NCI-H128 (cell line): Measurements from ENCODE around the gene MGAM2.

Source experiments
- DNase-seq: peaks from one replicate; lab custom pipeline; 2025; ENCODE audit not compliant: unreplicated experiment; lab: John Stamatoyannopoulos, UW

The MGAM2 gene

DNA sequence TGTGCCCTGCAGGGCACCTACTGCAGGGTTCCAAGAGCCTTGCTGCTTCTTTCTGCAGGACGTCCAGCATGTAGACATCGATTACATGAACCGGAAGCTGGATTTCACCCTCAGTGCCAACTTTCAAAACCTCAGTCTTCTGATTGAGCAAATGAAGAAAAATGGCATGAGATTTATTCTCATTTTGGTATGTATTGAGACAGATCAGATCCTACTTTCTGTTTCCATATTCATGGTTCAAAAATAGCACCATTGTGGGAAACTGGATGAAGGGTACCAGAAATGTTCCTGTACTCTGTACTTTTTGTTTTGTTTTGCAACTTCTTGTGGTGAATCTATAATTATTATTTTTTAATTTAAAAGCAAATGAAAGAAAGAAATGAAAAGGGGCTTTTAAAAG is 64.1 kb downstream of the MGAM2 start:
- no peak for DNase-seq

DNA sequence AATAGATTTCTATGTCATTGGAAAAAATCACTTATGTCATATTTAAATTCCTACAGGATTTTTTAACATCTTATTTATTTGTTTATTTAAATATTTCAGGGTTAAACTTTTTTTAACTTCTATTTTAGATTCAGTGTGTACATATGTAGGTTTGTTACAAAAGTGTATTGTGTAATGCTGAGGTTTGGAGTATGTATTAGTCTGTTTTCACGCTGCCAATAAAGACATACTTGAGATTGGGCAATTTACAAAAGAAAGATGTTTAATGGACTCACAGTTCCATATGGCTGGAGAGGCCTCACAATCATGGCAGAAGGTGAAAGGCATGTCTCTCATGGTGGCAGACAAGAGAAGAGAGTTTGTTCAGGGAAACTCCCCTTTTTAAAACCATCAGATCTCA is 65.4 kb downstream of the MGAM2 start:
- no peak for DNase-seq

- DNase-seq: no peak
Measured at GRCh38 chr7:142177869-142178268, 66.4 kb downstream of the MGAM2 start.

GRCh38 chr7:142180426-142180825 is 68.9 kb downstream of the MGAM2 start:
- DNase-seq: no peak

GRCh38 chr7:142181211-142181610 is 69.7 kb downstream of the MGAM2 start:
- no peak for DNase-seq

DNA sequence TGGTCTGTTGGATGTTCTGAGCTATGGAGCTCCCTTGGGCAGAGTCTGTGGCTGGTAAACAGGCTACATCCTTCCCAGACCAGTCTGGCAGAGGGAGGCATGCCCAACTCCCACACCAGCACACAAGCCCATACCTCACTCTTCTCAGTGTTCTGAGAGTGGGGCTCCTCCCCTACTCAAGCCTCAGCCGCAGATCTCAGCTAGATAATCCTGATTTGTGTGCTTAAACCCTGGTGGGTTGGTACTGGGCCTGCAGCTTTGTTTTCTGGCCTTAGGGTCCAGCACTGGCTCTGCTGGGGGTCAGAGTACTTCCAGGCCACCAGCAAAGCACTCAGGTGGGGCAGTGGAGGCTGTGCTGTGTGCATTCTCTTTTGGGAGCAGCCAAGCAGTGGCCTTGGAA is 70.4 kb downstream of the MGAM2 start:
- DNase-seq: no peak

DNA sequence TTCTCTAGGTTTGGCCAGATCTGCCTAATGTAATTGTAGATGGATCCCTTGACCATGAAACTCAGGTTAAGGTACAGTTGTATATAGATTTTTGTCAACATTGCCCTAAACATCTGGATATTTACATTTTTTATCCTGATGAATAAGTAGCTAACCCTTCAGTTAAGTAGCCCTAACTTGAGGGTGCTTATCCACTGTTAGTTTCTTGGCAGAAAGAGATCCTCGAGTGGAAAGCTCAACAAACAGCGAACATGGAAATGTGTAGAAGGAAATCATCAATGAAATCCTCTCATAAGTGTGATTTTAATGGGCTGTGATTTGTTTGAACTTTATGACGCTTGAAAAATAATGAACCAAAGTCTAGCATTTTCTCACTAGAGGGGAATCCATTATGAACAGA is 73.6 kb downstream of the MGAM2 start:
- no peak for DNase-seq

DNA sequence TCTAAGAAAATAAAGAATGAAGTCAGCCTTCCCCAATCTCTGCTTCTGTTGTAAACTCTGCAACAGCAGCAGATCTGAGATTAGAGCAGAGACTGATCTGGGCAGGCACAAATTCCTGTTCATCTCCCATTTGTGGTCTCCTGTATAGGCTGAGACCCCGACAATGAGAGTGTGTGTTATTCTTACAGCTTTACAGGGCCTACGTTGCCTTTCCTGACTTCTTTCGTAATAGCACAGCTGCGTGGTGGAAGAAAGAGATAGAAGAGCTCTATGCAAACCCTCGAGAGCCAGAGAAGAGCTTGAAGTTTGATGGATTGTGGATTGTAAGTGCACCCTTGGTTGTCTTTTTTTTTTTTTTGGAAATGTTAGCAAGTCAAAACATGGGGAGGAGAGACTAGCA is 74.3 kb downstream of the MGAM2 start:
- DNase-seq: no peak

DNA sequence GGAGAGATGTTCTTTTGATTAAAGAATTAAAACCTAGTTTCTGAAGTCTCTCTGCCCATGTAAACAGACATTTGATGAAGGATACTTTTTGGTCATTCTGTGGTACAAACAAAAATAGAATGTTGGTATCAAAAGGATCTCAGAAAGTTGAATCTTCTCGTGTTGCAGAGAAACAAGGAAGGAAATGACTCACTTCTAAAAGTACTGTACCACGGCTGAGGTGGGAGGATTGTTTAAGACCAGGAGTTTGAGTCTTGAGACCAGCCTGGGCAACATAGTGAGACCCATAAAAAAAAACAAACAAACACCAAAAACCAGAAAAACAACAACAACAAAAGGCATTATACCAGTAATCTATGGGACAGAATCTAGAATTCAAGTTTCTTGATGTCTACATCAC is 76.6 kb downstream of the MGAM2 start:
- no peak for DNase-seq

DNA sequence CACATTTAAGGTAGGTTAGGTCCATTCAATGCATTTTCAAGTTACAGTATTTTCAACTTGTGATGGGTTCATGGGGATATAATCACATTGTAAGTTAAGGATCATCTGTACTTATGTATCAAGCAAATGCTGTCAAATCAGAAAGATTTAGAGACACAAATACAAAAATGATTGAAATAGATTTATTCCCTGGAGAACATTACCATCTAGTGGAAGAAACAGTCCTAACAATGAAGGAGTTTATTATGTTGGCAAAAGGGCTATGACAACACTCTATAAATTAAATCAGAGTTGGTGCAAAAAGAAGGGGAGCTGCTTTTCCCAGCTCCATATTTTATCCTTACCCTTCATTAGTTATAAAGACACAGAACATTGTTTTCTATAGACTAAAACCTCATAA is 77.3 kb downstream of the MGAM2 start:
- DNase-seq: no peak

GRCh38 chr7:142194201-142194600 is 82.7 kb downstream of the MGAM2 start:
- DNase-seq: no peak

DNA sequence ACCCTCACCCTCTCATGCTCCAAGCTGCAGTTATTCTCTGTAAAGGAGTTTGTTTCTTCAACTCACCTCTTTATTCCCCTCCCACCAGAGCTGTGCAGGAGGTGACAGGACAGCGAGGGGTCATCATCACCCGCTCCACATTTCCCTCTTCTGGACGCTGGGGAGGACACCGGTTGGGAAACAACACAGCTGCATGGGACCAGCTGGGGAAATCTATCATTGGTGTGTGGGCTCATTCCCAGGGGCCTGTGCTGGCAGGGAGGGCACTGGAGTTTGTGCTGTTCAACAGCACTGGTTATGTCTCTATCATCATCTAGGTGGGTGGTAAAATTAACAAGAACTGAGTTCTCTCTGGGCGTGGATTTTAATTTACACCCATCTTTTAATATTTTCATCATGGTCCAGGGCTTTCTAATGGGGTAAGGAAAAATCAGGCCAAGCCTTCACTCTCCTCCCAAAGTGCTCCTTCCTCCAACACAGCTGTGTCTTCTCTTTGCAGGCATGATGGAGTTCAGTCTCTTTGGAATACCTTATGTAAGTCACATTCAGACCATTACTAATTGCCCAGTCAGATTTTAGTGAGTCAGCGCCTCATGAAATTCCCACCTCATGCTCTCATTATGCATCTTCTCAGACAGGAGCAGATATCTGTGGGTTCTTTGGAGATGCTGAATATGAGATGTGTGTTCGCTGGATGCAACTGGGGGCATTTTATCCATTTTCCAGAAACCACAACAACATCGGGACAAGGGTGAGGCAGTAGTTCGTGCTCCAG is 84.7 kb downstream of the MGAM2 start:
- DNase-seq: no peak

GRCh38 chr7:142200206-142200605 is 88.7 kb downstream of the MGAM2 start:
- no peak for DNase-seq

- no peak for DNase-seq
Measured at GRCh38 chr7:142228537-142229104, 117.1 kb downstream of the MGAM2 start.

DNA sequence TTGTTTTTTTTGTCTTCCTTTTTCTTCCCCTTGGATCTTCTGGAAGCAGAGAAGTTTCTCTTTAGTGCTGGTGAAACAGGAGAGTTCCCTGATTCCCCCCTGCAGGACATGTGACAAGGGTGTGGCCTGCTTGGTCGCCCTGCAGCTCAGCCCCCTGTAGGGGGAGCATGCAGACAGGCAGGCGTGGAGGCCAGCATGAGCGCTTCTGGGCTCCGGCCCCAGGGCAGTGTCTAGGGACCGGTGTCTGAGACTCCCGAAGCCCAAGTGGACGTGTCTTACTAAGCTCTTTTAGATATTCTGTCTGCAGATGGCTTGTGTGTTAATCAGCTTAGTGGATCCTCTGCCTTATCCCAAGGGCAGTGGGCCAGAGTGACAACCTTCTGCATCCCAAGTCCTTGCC is 120.2 kb downstream of the MGAM2 start:
- DNase-seq: no peak

GRCh38 chr7:142240546-142240945 is 129.0 kb downstream of the MGAM2 start:
- DNase-seq: no peak

DNA sequence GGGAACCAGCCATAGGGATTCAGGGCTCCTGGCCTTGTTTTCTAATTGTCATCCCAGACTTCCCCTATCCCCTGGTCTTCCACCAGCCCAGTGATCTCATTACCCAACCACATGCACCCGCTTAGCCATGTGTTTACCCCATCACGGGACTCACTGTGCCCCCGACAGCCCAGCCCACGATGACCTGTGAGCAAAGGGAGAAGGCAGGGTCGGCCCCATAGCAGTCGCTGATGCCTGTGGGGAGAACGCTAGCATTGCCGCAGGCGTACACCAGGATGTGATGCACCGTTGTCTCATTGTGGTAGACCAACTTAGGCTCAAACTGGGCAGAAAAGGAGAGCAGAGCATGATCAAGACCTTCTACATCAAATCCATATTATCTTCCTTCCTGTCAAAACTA is 132.3 kb downstream of the MGAM2 start:
- DNase-seq: no peak

DNA sequence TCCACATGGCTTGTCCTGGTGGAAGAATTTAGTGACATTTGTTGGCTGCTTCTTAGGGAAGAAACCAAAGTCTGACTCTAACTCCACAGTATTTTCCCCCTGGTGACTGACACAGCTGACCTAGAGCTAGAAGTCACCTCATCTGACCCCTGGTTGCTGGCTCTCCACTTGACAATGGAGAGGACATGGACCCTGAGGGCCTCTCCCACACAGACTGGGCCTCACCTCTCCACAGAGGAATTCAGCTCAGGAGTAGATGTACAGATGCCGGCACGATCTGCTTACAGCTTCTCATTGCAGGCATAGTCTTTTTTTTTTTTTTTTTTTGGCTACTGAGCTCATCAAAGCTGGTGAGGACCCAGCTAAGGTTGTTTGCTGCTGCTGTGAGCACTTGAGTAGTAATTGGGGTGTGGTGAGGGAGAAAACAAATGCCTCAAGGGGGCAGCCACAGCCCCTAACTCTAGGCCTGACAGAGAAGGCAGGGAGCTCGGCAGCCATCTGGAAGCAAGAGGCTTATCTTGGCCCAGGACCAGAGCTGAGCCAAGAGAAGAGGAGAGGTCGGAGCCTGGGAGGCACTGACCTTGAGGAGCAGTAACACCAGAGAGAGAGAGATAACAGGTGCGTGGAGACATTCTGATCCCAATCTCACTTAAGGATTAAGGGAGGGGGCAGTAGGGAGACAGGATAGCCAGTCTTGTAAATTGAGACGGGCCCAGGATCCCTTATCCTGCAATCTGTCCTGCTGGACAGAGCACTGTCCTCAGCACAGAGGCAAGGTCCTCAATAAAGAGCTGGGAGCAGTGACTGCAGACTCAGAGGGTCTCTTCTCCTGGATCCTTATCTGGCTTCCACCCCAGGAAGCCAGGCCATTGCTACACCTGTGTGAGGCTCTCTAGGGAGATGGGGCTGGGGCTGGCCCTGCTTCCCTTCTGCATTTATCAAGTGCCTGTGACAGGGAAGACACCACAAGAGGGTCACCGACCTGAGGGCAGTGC is 136.9 kb downstream of the MGAM2 start:
- DNase-seq: no peak

DNA sequence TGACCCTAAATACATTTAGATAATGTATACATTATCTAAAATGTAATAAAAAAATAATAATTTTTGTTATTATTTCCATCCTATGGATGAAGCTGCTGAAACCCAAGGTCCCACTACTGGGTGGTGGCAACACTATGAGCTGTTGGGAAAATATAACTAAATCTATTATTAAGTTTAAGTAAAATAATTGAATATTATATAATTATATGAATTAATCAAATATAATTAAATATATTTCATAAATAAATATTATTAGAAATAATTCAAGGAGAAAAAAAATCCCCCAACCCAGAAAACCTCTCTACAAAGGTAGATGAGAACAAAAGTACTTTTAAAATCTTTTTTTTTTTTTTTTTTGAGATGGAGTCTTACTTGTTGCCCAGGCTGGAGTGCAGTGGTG is 138.4 kb downstream of the MGAM2 start:
- no peak for DNase-seq

GRCh38 chr7:142250705-142251104 is 139.2 kb downstream of the MGAM2 start:
- no peak for DNase-seq

GRCh38 chr7:142257958-142258357 is 146.4 kb downstream of the MGAM2 start, which contains the start of gene PRSS58:
PRSS58 (minus strand) TSS chr7:142258058; CDS start chr7:142257707, 351 bp downstream.
- DNase-seq: no peak
